Measurements from ENCODE around the gene LMBRD1. TPM values are rescaled to one million over a fixed set of nuclear protein-coding genes. Genes with fewer than 3 reads are reported as not detected.
A peak's percentile ranks its signal among the peaks of the same experiment; 100 is the strongest.

Gene LMBRD1
- total and polyA plus RNA-seq, 12 donors = 35.6 to 63.8 (median 46.5) TPM

GRCh38 chr6:69756907-69757306 lies 39.9 kb downstream of the LMBRD1 start:
- no peak for TF ChIP-seq CTCF (IDR thresholded peaks at IDR 0.05)
- DNase-seq (no peak), ATAC-seq (no peak)
- Histone ChIP-seq H3K36me3 (no peaks in the 10 kb centered on the region), H3K9me3 (peaks cover 0 to 18% (median 0%) of the 10 kb centered on the region in 11 donors), H3K27me3 (no peaks in the 10 kb centered on the region), H3K27ac (no peak overlapping the region), H3K4me3 (no peak overlapping the region), H3K4me1 (peaks cover 0 to 22% (median 5%) of the 10 kb centered on the region in 9 donors)
- WGBS, 2 donors = 98 to 100% methylated on average over 1 of the region's 1 CpG
- intact Hi-C loops (cut with DNase I) = no loop called here

GRCh38 chr6:69756366-69756765 lies 40.4 kb downstream of the LMBRD1 start:
- intact Hi-C loops (cut with DNase I) = no loop called here
- no peak for ATAC-seq
- TF ChIP-seq CTCF (IDR thresholded peaks at IDR 0.05) = no peak
- no peaks in the 10 kb centered on the region for H3K27me3 ChIP-seq
- no peak for DNase-seq
- H3K4me3 ChIP-seq = no peak overlapping the region
- no peak overlapping the region for H3K27ac ChIP-seq
- peaks cover 0 to 4% (median 0%) of the 10 kb centered on the region in 9 donors for H3K36me3 ChIP-seq
- peaks cover 0 to 18% (median 0%) of the 10 kb centered on the region in 11 donors for H3K9me3 ChIP-seq
- H3K4me1 ChIP-seq = peaks cover 0 to 22% (median 5%) of the 10 kb centered on the region in 9 donors

GRCh38 chr6:69735027-69735426 lies 61.8 kb downstream of the LMBRD1 start:
- ATAC-seq = no peak
- intact Hi-C loops (cut with DNase I) = loop anchor here in 4 of 10 donors (10.0 kb wide), 3 partner anchors 60 to 380 kb away; partner anchors contain the start of gene LMBRD1 (in 1 of the 4)

GRCh38 chr6:69732640-69733039 lies 64.2 kb downstream of the LMBRD1 start:
- TF ChIP-seq CTCF (IDR thresholded peaks at IDR 0.05) = peak in 4 of 9 donors; percentile 10 to 32 (median 20)
- no peaks in the 10 kb centered on the region for H3K9me3 ChIP-seq
- no peaks in the 10 kb centered on the region for H3K27me3 ChIP-seq
- ATAC-seq (no peak), DNase-seq (no peak)
- no peaks in the 10 kb centered on the region for H3K4me1 ChIP-seq
- H3K27ac ChIP-seq = no peak overlapping the region
- no peak overlapping the region for H3K4me3 ChIP-seq
- H3K36me3 ChIP-seq = peaks cover 0 to 23% (median 0%) of the 10 kb centered on the region in 9 donors
- intact Hi-C loops (cut with DNase I) = loop anchor here in 4 of 10 donors (10.0 kb wide), 3 partner anchors 62 to 382 kb away; partner anchors contain the start of gene LMBRD1 (in 1 of the 4)
- WGBS, 2 donors = 51 to 63% methylated on average over 2 of the region's 2 CpGs

More at GRCh38 chr6:69735027-69735426, 61.8 kb downstream of the LMBRD1 start:
- peaks cover 0 to 39% (median 0%) of the 10 kb centered on the region in 9 donors for H3K36me3 ChIP-seq
- 91 to 94% methylated on average over 4 of the region's 4 CpGs for WGBS, 2 donors
- no peaks in the 10 kb centered on the region for H3K27me3 ChIP-seq
- H3K4me3 ChIP-seq = no peak overlapping the region
- H3K4me1 ChIP-seq = no peaks in the 10 kb centered on the region
- DNase-seq = no peak
- TF ChIP-seq CTCF (IDR thresholded peaks at IDR 0.05) = no peak
- H3K27ac ChIP-seq = no peak overlapping the region
- H3K9me3 ChIP-seq = no peaks in the 10 kb centered on the region

All from heart right ventricle (tissue), 16 donors.